ENCODE results near the gene LAMB1. TPM values are rescaled to one million over a fixed set of nuclear protein-coding genes. Genes with fewer than 3 reads are reported as not detected.
A peak's percentile ranks its signal among the peaks of the same experiment; 100 is the strongest.

The LAMB1 gene
- total and polyA plus RNA-seq, 2 experiments from 2014 or later, result 284 to 323 TPM

DNA sequence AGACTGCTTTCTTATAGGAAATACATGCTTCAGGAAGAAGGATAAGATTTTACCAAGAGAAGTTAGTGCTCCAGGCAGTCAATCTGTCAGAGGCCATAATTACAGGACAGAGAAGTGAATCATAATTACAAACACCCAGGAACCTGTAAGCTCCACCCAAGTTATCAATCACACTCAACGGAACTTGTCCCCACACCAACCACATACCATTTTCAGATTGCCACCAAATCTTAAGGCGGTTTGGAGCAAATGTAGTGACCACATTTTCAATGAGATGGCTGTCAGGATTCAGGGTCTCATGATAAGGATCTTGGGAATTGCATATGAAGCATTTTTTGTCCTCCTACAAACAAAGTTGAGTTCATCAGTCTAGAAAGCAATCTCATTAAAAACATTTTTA is 4.8 kb downstream of the LAMB1 start:
- 60% methylated on average over 2 of the region's 2 CpGs for WGBS (ENCODE audit: low lambda C conversion rate, missing lambda C conversion rate)
- H3K36me3 ChIP-seq (replicated peaks; ENCODE audit: insufficient read depth, low read depth), result no peaks in the 10 kb centered on the region
- H3K79me2 ChIP-seq, result peaks cover 53% of the 10 kb centered on the region
- H3K9me3 ChIP-seq (ENCODE audit: low read depth), result no peaks in the 10 kb centered on the region
- H3K9me2 ChIP-seq (replicated peaks; ENCODE audit: insufficient read depth), result no peaks in the 10 kb centered on the region
- H3K4me2 ChIP-seq, result peak overlapping the region; percentile 97
- TF ChIP-seq, protein P1, sequence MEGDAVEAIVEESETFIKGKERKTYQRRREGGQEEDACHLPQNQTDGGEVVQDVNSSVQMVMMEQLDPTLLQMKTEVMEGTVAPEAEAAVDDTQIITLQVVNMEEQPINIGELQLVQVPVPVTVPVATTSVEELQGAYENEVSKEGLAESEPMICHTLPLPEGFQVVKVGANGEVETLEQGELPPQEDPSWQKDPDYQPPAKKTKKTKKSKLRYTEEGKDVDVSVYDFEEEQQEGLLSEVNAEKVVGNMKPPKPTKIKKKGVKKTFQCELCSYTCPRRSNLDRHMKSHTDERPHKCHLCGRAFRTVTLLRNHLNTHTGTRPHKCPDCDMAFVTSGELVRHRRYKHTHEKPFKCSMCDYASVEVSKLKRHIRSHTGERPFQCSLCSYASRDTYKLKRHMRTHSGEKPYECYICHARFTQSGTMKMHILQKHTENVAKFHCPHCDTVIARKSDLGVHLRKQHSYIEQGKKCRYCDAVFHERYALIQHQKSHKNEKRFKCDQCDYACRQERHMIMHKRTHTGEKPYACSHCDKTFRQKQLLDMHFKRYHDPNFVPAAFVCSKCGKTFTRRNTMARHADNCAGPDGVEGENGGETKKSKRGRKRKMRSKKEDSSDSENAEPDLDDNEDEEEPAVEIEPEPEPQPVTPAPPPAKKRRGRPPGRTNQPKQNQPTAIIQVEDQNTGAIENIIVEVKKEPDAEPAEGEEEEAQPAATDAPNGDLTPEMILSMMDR (IDR thresholded peaks at IDR 0.05; ENCODE audit: poor library complexity), result no peak
- TF ChIP-seq EZH2phosphoT487 (IDR thresholded peaks at IDR 0.05; ENCODE audit: low read depth, severe bottlenecking, unreplicated experiment), result no peak
- no peak for TF ChIP-seq EZH2 (IDR thresholded peaks at IDR 0.05; ENCODE audit: borderline replicate concordance)
- peaks cover 74% of the 10 kb centered on the region for H3K4me1 ChIP-seq (ENCODE audit: insufficient read depth)
- DNase-seq (ENCODE audit: low spot score), result no peak
- no peak overlapping the region for H3K4me3 ChIP-seq
- no peaks in the 10 kb centered on the region for H4K20me1 ChIP-seq (ENCODE audit: insufficient read depth, poor library complexity, severe bottlenecking)
- no peaks in the 10 kb centered on the region for H3K27me3 ChIP-seq
- no peak overlapping the region for H2AFZ ChIP-seq
- peak overlapping the region; percentile 95 for H3K27ac ChIP-seq

DNA sequence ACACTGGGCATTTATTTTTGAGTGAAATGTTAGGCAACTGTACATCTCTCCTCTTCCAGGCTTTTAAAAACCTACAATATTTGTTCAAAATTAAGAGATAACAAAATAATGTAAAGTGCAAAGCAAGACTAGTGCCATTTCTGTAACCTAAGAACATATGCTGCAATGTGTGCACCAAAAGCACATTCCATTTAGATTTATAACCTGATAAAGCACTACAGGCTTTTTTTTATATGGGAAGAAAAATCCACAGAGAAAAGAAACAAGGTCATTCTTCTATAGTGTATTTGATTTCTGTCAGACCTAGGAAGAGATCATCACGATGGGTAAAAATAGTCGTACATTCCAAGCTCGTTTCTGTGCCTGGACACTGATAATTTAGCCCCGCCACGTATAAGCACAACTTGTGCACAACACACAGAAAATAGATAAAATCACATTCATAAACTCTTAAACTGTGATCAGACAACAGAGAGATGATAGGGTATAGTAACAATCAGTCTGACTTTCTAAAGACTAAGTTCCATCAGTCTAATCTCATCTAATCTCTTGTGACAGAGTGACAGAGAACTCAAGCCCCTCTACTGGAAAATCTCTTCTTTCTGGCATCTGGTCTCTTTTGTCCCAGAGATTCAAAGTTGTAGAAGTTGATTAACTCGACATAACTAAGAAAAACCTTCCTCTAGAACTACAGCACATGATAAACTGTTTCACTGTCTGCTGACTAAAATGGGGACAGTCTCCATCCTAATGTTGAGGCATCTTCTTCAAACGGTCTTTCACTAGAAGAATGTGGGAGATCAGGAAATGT is 6.7 kb downstream of the LAMB1 start:
- Histone ChIP-seq H2AFZ (no peak overlapping the region), H3K36me3 (replicated peaks; ENCODE audit: insufficient read depth, low read depth) (no peaks in the 10 kb centered on the region), H3K9me3 (ENCODE audit: low read depth) (no peaks in the 10 kb centered on the region), H3K27ac (peak overlapping the region; percentile 95), H3K4me1 (ENCODE audit: insufficient read depth) (peaks cover 74% of the 10 kb centered on the region), H3K79me2 (peaks cover 53% of the 10 kb centered on the region), H3K27me3 (no peaks in the 10 kb centered on the region), H4K20me1 (ENCODE audit: insufficient read depth, poor library complexity, severe bottlenecking) (no peaks in the 10 kb centered on the region), H3K4me2 (peak overlapping the region; percentile 64), H3K9me2 (replicated peaks; ENCODE audit: insufficient read depth) (no peaks in the 10 kb centered on the region), H3K4me3 (no peak overlapping the region)
- no peak for TF ChIP-seq EZH2 (IDR thresholded peaks at IDR 0.05; ENCODE audit: borderline replicate concordance)
- TF ChIP-seq, protein P1 (IDR thresholded peaks at IDR 0.05; ENCODE audit: poor library complexity), result no peak
- no peak for TF ChIP-seq EZH2phosphoT487 (IDR thresholded peaks at IDR 0.05; ENCODE audit: low read depth, severe bottlenecking, unreplicated experiment)
- 25% methylated on average over 7 of the region's 7 CpGs for WGBS (ENCODE audit: low lambda C conversion rate, missing lambda C conversion rate)
- no peak for DNase-seq (ENCODE audit: low spot score)

DNA sequence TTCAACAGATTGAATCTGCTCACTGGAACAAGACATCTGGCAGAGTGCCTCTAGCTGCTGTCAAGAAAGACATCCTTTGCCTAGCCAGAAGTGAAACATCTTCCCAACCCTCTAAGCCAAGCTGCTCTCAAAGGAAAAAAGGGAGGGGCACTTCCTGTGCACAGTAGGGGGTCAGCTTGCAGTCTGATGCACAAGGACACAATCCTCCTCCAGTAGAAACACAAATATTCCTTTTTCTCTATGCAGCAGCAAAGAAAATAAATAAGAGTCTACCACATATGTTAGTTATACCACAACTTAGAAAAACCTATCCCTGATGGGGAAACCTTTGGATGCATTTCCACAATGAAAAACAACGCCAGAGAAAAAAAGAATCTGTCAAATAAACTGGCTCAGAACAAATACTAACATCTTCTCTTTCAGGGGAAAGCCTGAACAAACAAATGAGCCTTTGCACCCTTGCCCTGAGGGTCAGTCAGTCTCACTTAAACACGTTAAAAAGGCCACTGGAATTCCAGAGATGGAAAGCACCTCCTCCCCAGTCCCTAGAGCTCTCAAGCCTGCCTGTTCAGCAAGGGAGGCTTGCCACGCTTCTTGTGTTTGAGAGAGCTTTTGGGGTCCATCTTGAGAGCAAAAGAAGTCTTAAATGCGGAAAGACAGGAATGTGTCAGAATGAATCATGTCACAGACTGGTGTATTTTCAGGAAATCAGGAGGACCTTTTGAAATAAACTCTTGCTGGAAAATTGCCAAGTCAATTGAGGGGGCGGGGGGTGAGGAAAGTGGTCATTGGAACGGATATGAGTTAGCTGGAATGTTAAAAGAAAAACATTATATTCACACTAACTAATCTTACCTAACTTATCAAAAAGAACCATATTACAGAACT is 7.5 kb downstream of the LAMB1 start:
- Histone ChIP-seq H4K20me1 (ENCODE audit: insufficient read depth, poor library complexity, severe bottlenecking) (no peaks in the 10 kb centered on the region), H3K27me3 (no peaks in the 10 kb centered on the region), H3K27ac (peak overlapping the region; percentile 95), H3K4me2 (peak overlapping the region; percentile 64), H3K9me3 (ENCODE audit: low read depth) (no peaks in the 10 kb centered on the region), H3K4me3 (no peak overlapping the region), H3K36me3 (replicated peaks; ENCODE audit: insufficient read depth, low read depth) (no peaks in the 10 kb centered on the region), H3K79me2 (peaks cover 50% of the 10 kb centered on the region), H2AFZ (no peak overlapping the region), H3K4me1 (ENCODE audit: insufficient read depth) (peaks cover 69% of the 10 kb centered on the region), H3K9me2 (replicated peaks; ENCODE audit: insufficient read depth) (no peaks in the 10 kb centered on the region)
- peak; percentile 56 for DNase-seq (ENCODE audit: low spot score)
- 15% methylated on average over 6 of the region's 6 CpGs for WGBS (ENCODE audit: low lambda C conversion rate, missing lambda C conversion rate)
- TF ChIP-seq EZH2 (IDR thresholded peaks at IDR 0.05; ENCODE audit: borderline replicate concordance) (no peak), EZH2phosphoT487 (IDR thresholded peaks at IDR 0.05; ENCODE audit: low read depth, severe bottlenecking, unreplicated experiment) (no peak)
- TF ChIP-seq, protein P1 (IDR thresholded peaks at IDR 0.05; ENCODE audit: poor library complexity), result no peak
